ENCODE measurements around the gene NT5DC4. TPM values are rescaled to one million over a fixed set of nuclear protein-coding genes. Genes with fewer than 3 reads are reported as not detected.
A peak's percentile ranks its signal among the peaks of the same experiment; 100 is the strongest.

Gene NT5DC4
- total RNA-seq, 1 donor from 2014 or later, result not detected

DNA sequence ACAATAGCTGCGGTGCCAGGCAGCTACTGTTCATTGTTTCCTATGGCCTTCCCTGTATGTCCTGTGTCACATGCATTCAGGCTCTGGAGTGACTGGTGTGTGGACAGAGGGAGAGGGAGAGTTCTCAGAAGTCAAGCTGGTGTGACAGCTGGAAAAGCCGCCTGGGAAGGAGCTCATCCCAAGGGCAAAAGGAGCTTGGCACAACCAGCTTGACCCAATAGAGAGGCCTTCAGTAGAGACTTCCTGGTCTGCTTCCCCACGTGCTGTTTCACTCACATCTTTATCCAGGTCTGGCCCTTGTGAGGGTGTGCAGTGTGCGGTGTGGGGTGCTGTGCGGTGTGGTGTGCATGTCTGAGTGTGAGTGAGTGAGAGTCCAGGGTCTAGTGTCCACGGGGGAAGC lies 11.1 kb upstream of the NT5DC4 start:
- no peaks in the 10 kb centered on the region for H3K36me3 Mint-ChIP-seq
- H3K4me3 Mint-ChIP-seq, result no peak overlapping the region
- H3K27me3 Mint-ChIP-seq, result peaks cover 21% of the 10 kb centered on the region
- H3K27ac Mint-ChIP-seq, result no peak overlapping the region
- H3K4me1 Mint-ChIP-seq (ENCODE audit: unreplicated experiment), result peaks cover 8% of the 10 kb centered on the region
- H3K9me3 Mint-ChIP-seq, result no peaks in the 10 kb centered on the region
- TF ChIP-seq, protein P1, sequence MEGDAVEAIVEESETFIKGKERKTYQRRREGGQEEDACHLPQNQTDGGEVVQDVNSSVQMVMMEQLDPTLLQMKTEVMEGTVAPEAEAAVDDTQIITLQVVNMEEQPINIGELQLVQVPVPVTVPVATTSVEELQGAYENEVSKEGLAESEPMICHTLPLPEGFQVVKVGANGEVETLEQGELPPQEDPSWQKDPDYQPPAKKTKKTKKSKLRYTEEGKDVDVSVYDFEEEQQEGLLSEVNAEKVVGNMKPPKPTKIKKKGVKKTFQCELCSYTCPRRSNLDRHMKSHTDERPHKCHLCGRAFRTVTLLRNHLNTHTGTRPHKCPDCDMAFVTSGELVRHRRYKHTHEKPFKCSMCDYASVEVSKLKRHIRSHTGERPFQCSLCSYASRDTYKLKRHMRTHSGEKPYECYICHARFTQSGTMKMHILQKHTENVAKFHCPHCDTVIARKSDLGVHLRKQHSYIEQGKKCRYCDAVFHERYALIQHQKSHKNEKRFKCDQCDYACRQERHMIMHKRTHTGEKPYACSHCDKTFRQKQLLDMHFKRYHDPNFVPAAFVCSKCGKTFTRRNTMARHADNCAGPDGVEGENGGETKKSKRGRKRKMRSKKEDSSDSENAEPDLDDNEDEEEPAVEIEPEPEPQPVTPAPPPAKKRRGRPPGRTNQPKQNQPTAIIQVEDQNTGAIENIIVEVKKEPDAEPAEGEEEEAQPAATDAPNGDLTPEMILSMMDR (conservative IDR thresholded peaks at IDR 0.05), result no peak
- peak; percentile 43 for DNase-seq (ENCODE audit: extremely low spot score, unreplicated experiment)

DNA sequence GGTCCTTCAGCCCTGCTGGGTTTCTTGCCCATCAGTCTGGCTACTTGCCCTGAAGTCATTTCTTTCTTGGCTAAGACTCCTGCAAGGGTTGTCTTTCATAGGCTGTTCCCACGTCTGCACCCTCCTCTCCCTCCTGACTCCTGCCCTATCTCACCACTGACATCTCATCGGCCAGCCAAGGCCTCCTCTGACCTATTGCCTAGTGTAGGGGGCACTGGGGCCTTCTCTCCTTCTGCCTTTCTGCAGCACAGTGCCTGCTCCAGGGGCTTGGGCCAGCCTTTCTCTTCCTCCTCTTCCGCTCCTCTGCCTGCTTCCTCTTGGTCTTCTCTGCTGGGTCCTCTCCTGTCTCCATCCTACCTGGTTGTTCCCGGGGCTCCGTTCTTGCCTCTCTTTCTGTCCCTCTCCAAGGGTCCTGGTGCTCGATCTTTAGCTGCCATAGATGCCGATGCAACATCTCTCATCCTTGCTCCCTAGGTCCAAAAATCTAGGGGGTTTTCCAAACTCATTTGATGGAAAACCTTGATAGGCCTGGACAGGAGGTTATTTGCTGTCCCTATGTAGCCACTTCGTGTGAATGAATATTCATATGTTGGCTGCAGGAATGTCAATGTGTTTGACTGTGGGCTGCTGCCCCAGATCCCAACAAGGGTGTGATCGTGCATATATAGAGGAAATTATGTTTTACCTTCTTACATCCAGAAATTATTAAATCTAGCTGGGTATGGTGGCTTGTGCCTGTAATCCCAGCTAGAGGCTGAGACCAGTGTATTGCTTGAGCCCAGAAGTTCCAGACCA lies 9.7 kb upstream of the NT5DC4 start:
- peak; percentile 36 for DNase-seq (ENCODE audit: extremely low spot score, unreplicated experiment)
- peaks cover 17% of the 10 kb centered on the region for H3K27me3 Mint-ChIP-seq
- H3K4me1 Mint-ChIP-seq (ENCODE audit: unreplicated experiment), result peaks cover 8% of the 10 kb centered on the region
- TF ChIP-seq, protein P1 (conservative IDR thresholded peaks at IDR 0.05), result no peak
- no peaks in the 10 kb centered on the region for H3K9me3 Mint-ChIP-seq
- H3K36me3 Mint-ChIP-seq, result no peaks in the 10 kb centered on the region
- H3K4me3 Mint-ChIP-seq, result no peak overlapping the region
- no peak overlapping the region for H3K27ac Mint-ChIP-seq

DNA sequence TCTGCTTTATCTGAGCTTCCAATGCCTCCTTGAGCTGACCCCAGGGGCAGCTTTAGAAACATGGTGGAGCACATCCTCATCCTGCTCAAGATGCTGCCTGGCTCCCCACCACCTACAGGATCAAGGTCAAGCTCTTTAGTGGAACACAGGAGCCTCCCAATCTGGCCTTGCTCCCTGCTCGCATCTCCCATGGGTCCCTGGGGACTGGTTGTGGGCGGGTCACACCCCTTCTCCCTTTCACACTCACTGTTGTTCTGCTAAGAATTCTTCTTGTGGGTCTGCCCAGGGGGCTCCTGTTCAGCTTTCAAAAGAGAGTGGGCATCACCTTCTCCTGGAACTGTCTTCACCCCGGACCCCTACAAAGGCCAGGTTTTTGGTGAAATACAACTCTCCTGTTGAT lies 8.4 kb upstream of the NT5DC4 start:
- H3K27me3 Mint-ChIP-seq, result peaks cover 16% of the 10 kb centered on the region
- peak; percentile 42 for DNase-seq (ENCODE audit: extremely low spot score, unreplicated experiment)
- no peak overlapping the region for H3K27ac Mint-ChIP-seq
- no peaks in the 10 kb centered on the region for H3K9me3 Mint-ChIP-seq
- no peak overlapping the region for H3K4me3 Mint-ChIP-seq
- peaks cover 8% of the 10 kb centered on the region for H3K4me1 Mint-ChIP-seq (ENCODE audit: unreplicated experiment)
- H3K36me3 Mint-ChIP-seq, result no peaks in the 10 kb centered on the region
- TF ChIP-seq, protein P1 (conservative IDR thresholded peaks at IDR 0.05), result no peak

DNA sequence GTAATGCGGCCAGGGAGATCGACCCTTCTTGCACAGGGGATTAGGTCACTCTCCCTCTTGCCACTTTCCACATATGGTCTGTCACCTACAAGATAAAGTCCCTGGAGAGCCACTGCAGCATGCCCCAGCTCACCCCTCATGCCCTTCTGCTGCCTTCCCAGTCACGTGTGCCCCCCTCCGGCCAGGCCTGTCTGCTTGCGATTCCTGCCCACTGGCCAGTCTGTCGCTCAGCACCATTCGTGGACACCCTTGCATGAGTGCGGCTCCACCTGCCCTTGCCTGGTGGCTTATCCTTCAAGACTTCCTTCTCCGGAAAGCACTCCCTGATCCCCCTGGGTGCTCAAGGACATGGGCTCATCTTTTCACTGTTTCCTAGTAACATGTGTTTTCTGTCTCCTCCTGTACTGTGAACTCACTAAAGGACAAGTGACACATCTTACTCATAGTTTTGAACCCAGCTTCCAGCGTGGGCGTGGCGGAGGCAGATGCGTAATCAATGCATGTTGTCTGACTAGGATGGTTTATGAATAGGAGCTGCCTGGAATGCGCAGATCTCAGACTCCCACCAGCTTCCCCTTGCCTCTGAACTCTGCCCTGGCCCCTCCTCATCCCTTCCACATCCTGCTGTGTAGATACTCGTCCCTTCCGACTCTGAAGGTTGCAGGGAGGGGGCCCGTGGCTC lies 7.8 kb upstream of the NT5DC4 start:
- H3K27me3 Mint-ChIP-seq, result peaks cover 17% of the 10 kb centered on the region
- H3K27ac Mint-ChIP-seq, result no peak overlapping the region

DNA sequence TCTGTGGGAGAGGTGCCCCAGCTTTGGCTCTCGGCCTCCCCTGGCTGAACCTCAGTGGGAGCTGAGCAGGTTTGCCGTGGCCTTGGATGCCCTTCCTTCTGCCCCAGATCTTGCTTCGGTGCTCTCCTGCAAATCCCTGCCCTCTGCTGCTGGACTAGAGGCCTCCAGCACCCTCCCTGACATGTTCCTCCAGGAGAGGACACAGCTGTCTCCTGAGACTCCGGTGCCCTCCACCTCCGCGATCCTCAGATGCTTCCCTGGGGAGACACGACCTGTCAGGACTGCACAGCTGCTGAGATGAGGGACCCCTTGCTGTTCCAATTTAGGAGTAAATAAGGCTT lies 7.3 kb upstream of the NT5DC4 start:
- no peak overlapping the region for H3K4me3 Mint-ChIP-seq
- no peaks in the 10 kb centered on the region for H3K36me3 Mint-ChIP-seq

More for the DNA sequence above, 7.8 kb upstream of the NT5DC4 start:
- H3K9me3 Mint-ChIP-seq, result no peaks in the 10 kb centered on the region
- TF ChIP-seq, protein P1 (conservative IDR thresholded peaks at IDR 0.05), result no peak
- H3K4me3 Mint-ChIP-seq, result no peak overlapping the region
- H3K4me1 Mint-ChIP-seq (ENCODE audit: unreplicated experiment), result peaks cover 8% of the 10 kb centered on the region
- peak; percentile 58 for DNase-seq (ENCODE audit: extremely low spot score, unreplicated experiment)
- H3K36me3 Mint-ChIP-seq, result no peaks in the 10 kb centered on the region

More for the DNA sequence above, 7.3 kb upstream of the NT5DC4 start:
- Mint-ChIP-seq H3K27me3 (peaks cover 17% of the 10 kb centered on the region), H3K27ac (no peak overlapping the region), H3K9me3 (no peaks in the 10 kb centered on the region), H3K4me1 (ENCODE audit: unreplicated experiment) (peaks cover 8% of the 10 kb centered on the region)
- TF ChIP-seq, protein P1 (conservative IDR thresholded peaks at IDR 0.05), result no peak
- no peak for DNase-seq (ENCODE audit: extremely low spot score, unreplicated experiment)
